Type B pancreatic cell (in vitro differentiated cells): ENCODE measurements around the gene CSTF3. TPM values are rescaled to one million over a fixed set of nuclear protein-coding genes. Genes with fewer than 3 reads are reported as not detected.
A peak's percentile ranks its signal among the peaks of the same experiment; 100 is the strongest.

ENCODE experiments used
- DNase-seq: peaks from one replicate; pipeline ENCODE4 v3.0.0; 2021; ENCODE audit warnings: mixed read lengths; ENCODE audit not compliant: unreplicated experiment; ENCODE audit errors: extremely low spot score
- H3K27ac Mint-ChIP-seq: 2 replicates; pipeline ENCODE4 v1.8.0; 2021; ENCODE audit warnings: mild to moderate bottlenecking, mixed read lengths
- H3K27me3 Mint-ChIP-seq: 2 replicates; pipeline ENCODE4 v1.8.0; 2021; ENCODE audit warnings: mixed read lengths
- H3K36me3 Mint-ChIP-seq: 2 replicates; pipeline ENCODE4 v1.8.0; 2021; ENCODE audit warnings: mixed read lengths
- H3K4me1 Mint-ChIP-seq: one replicate; pipeline ENCODE4 v1.8.0; 2021; ENCODE audit warnings: mixed read lengths; ENCODE audit not compliant: unreplicated experiment
- H3K4me3 Mint-ChIP-seq: 2 replicates; pipeline ENCODE4 v1.8.0; 2021; ENCODE audit warnings: mild to moderate bottlenecking, mixed read lengths
- H3K9me3 Mint-ChIP-seq: 2 replicates; pipeline ENCODE4 v1.8.0; 2021; ENCODE audit warnings: mixed read lengths
- CTCF ChIP-seq: fragments of 200-600 bp; sonication (generic); conservative IDR thresholded peaks from 2 replicates; pipeline ENCODE4 v1.5.0; 2021; ENCODE audit warnings: antibody characterized with exemption, mild to moderate bottlenecking
- total RNA-seq: library from RNA; stranded (reverse); gene quantifications from 2 replicates; pipeline ENCODE4 v1.2.1, GENCODE V29; 2021; ENCODE audit warnings: low replicate concordance

Gene CSTF3
- total RNA-seq, 1 donor from 2014 or later, result 49.4 TPM

DNA sequence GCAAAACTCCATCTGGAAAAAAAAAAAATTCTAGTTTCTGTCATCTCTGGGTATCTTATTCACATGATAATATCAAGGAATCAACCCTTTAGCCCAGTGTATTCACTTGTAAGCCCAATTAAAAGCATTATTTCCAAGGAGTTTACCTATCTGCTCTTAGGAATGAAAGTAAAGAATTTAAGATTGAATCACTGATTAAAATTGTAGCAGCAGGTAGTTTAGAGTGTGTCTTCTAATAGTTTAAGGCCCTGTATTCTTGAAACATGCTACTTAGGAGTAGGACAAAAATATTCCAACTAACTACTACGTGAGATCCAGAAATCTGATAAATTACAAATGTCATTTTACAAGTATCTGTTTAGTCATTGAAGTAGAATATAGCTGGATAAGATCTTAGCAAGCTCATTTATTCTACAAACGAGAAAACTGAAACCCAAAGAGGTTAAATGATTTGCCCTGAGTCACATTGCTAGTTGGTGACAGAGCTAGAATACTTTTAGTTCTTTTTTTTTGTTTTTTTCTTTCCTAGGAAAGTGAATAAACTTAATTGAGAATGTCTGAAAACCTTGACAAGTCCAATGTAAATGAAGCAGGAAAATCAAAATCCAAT, 118.0 kb downstream of the CSTF3 start:
- H3K27ac Mint-ChIP-seq, result peak overlapping the region; percentile 54

GRCh38 chr11:33040862-33041453, 120.3 kb downstream of the CSTF3 start:
- H3K36me3 Mint-ChIP-seq, result peaks cover 20% of the 10 kb centered on the region
- H3K4me1 Mint-ChIP-seq, result peaks cover 17% of the 10 kb centered on the region
- no peak for TF ChIP-seq CTCF
- no peaks in the 10 kb centered on the region for H3K27me3 Mint-ChIP-seq
- peaks cover 4% of the 10 kb centered on the region for H3K9me3 Mint-ChIP-seq
- no peak for DNase-seq
- peak overlapping the region; percentile 96 for H3K4me3 Mint-ChIP-seq
- H3K27ac Mint-ChIP-seq, result peak overlapping the region; percentile 97

More for the DNA sequence above, 118.0 kb downstream of the CSTF3 start:
- no peak for DNase-seq
- no peak for TF ChIP-seq CTCF
- H3K4me3 Mint-ChIP-seq, result peak overlapping the region; percentile 5
- H3K27me3 Mint-ChIP-seq, result no peaks in the 10 kb centered on the region
- H3K36me3 Mint-ChIP-seq, result peaks cover 38% of the 10 kb centered on the region
- peaks cover 4% of the 10 kb centered on the region for H3K9me3 Mint-ChIP-seq
- peaks cover 17% of the 10 kb centered on the region for H3K4me1 Mint-ChIP-seq

DNA sequence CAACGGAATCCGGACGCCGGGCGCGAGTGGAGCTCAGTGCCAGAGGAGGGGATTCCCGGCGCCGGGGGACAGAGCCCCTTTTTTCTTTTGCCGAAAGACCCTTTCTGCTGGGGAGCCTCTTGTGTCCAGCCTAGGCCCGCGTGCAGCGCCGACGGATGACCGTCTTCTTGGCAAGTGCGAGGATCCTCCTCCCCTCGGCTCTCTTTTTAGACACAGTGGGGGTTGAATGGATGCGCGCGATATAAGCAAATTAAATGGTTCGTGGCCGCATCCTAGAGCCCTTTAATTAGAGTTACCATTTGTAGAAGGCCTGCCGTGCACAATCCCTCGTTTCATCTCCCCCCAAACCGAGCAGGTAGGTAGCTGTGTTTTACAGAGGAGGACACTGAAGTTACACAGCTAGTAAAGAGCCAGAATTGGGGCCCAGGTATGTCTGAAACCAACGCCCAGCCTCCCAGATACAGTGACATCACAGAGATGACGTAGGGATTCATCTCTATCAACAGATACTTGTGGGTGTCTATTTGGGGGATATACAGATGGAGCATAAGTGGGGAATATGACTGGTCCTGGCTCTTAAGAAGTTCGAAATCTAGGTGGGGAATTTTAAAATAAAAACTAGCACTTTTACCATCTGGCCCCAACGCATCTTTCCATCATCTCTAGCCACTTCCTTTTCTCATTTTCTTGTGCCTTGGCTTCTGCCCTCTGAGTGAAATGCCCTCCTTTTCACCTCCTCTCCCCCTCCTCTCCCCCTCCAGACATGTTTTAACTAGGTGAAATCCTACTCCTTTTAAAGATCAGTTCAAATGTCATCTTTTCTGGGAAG, 121.0 kb downstream of the CSTF3 start:
- Mint-ChIP-seq H3K36me3 (peaks cover 15% of the 10 kb centered on the region), H3K4me3 (peak overlapping the region; percentile 96), H3K9me3 (no peaks in the 10 kb centered on the region), H3K4me1 (peaks cover 12% of the 10 kb centered on the region), H3K27me3 (no peaks in the 10 kb centered on the region), H3K27ac (peak overlapping the region; percentile 97)
- no peak for DNase-seq
- TF ChIP-seq CTCF, result no peak

DNA sequence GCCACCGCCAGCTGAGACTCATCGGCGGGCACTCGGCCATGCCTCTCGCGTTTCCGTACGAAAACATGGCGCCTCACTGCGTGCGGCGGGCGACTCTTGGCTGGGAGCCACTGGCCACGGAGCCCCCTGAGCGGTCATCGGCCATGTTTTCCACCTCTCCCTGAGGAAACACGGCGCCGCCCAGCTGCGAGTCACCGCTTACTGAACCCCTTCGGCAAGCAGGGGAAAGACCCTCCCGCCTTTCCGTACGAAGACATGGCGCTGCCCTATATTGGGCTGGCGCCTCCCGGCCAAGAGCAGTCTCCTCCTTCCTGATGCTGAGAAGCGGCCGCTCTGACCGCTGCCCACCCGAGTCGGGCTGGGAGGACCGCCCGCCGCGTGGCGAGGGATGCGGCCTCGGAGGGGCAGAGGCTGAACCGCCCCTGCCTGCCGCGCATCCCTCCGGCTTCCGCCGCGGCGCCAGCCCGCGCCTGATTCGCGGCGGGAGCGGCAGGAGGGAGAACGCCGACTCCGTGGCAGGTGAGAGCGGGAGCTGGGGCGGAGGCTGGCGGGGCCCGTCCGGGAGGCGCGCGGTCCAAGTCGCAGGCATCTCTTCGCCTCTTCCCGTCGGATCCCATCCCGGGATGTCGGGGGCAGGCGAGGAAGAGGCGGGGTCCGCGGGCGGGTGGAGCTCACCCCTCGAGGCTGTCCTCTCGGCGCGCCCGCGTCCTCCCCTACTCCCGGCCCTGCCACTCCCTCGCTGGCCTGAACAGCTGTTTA, 121.8 kb downstream of the CSTF3 start, which contains the start of gene TCP11L1:
TSS of gene TCP11L1 (plus strand) at position 299 of the 759 bp plus-strand sequence. CDS start 4,202 bp downstream, outside the sequence.
- peaks cover 10% of the 10 kb centered on the region for H3K36me3 Mint-ChIP-seq
- peak; percentile 92 for DNase-seq
- no peaks in the 10 kb centered on the region for H3K9me3 Mint-ChIP-seq
- H3K27ac Mint-ChIP-seq, result peak within 1 kb of the TSS; percentile 97
- H3K27me3 Mint-ChIP-seq, result no peaks in the 10 kb centered on the region
- TF ChIP-seq CTCF, result no peak
- H3K4me3 Mint-ChIP-seq, result peak within 1 kb of the TSS; percentile 96
- peaks cover 12% of the 10 kb centered on the region for H3K4me1 Mint-ChIP-seq

DNA sequence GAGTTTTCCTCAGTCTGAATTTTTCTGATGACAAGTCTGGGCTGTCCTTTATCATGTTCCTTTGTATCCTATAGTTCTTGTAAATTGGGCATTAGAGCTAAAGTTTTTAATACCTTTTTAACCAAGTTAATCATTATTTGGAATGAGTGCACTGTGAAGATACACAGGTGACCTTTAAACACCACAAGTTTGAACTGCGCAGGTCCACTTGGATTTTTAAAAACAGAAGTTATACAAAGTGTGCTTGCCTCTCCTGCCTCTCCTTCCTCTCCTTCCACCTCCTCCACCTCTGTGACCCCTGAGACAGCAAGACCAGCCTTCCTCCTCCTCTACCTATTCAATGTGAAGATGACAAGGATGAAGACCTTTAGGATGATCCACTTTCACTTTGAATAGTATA, 126.3 kb downstream of the CSTF3 start:
- no peak for DNase-seq
- no peaks in the 10 kb centered on the region for H3K9me3 Mint-ChIP-seq
- no peak overlapping the region for H3K4me3 Mint-ChIP-seq
- no peak for TF ChIP-seq CTCF
- no peaks in the 10 kb centered on the region for H3K27me3 Mint-ChIP-seq
- H3K4me1 Mint-ChIP-seq, result no peaks in the 10 kb centered on the region
- H3K36me3 Mint-ChIP-seq, result no peaks in the 10 kb centered on the region
- no peak overlapping the region for H3K27ac Mint-ChIP-seq
